Measurements from ENCODE around the gene HDAC9.

DNA sequence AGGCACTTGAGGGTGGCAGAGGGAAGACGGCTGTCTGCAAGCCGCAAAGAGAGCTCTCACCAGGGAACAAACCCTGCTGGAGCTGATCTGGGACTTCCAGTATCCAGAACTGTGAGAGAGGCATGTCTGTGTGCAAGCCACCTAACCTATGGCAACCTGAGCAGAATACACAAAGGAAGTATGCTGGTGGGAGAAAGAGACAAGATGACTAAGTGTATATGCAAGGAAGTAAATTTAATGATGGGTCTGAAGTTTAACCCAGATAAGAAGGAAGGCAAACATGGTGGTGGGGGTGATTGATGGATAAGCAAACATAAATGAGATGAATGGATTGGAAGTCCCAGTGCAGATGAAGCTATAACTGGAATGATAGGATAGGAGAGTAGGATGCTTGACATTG, 328.6 kb downstream of the HDAC9 start:
- TF ChIP-seq CTCF (IDR thresholded peaks at IDR 0.05) (no peak), ZFX (IDR thresholded peaks at IDR 0.05; ENCODE audit: borderline replicate concordance) (no peak)

All from 22Rv1 (cell line).